Activated CD4-positive, alpha-beta T cell treated with anti-CD3 and anti-CD28 coated beads for 1 hour (primary cell): ENCODE measurements around the gene TALDO1.

Experiments
- DNase-seq: peaks from one replicate; pipeline ENCODE4 v3.0.0-alpha.2; 2020

The TALDO1 gene

GRCh38 chr11:788953-789940, 42.0 kb downstream of the TALDO1 start:
- no peak for DNase-seq

- DNase-seq, result no peak
Measured at GRCh38 chr11:789943-790342, 42.7 kb downstream of the TALDO1 start, which contains the start of gene CEND1. CEND1 (minus strand) TSS chr11:790090; CDS start chr11:788576, 1,514 bp downstream.

GRCh38 chr11:790721-791564, 43.7 kb downstream of the TALDO1 start:
- DNase-seq, result no peak

- DNase-seq, result no peak
Measured at GRCh38 chr11:791658-792534, 44.6 kb downstream of the TALDO1 start.

- no peak for DNase-seq
Measured at GRCh38 chr11:792535-792821, 45.2 kb downstream of the TALDO1 start.

GRCh38 chr11:792873-793272, 45.6 kb downstream of the TALDO1 start:
- no peak for DNase-seq

GRCh38 chr11:793556-793955, 46.3 kb downstream of the TALDO1 start:
- DNase-seq, result no peak

- no peak for DNase-seq
Measured at GRCh38 chr11:794013-794765, 46.9 kb downstream of the TALDO1 start.

- no peak for DNase-seq
Measured at GRCh38 chr11:794766-795633, 47.7 kb downstream of the TALDO1 start.

GRCh38 chr11:795634-796564, 48.6 kb downstream of the TALDO1 start:
- peak; percentile 60 for DNase-seq

GRCh38 chr11:796565-797295, 49.5 kb downstream of the TALDO1 start:
- DNase-seq, result no peak

GRCh38 chr11:797296-798092, 50.2 kb downstream of the TALDO1 start:
- DNase-seq, result peak; percentile 47

GRCh38 chr11:798093-798713, 50.9 kb downstream of the TALDO1 start, which contains the start of gene SLC25A22:
SLC25A22 (minus strand) TSS chr11:798281; CDS start chr11:795006, 3,275 bp downstream.
- peak; percentile 72 for DNase-seq

GRCh38 chr11:799641-800316, 52.5 kb downstream of the TALDO1 start:
- DNase-seq, result no peak

GRCh38 chr11:800473-800872, 53.2 kb downstream of the TALDO1 start:
- DNase-seq, result no peak

GRCh38 chr11:801097-801780, 54.0 kb downstream of the TALDO1 start:
- no peak for DNase-seq
